Endothelial cell of umbilical vein (primary cell): ENCODE data around the gene SERPINA6. TPM values are rescaled to one million over a fixed set of nuclear protein-coding genes. Genes with fewer than 3 reads are reported as not detected.

Source experiments
- BruUV-seq: library from RNA; stranded (reverse); fragments of 400-500 nt; replicated peaks from 2 replicates; lab custom pipeline; 2021; lab: Mats Ljungman, UMichigan
- CTCF ChIA-PET: fragments of 300-600, 350-600 bp; sonication (Branson Sonifier 250); formaldehyde crosslinking; loops from one replicate; lab custom pipeline; 2021; ENCODE audit warnings: antibody characterized with exemption, inconsistent platforms; lab: Charles Lee
- POLR2A ChIA-PET: fragments of 300-600, 350-600 bp; sonication (Branson Sonifier 250); formaldehyde crosslinking; loops from one replicate; lab custom pipeline; 2021; ENCODE audit warnings: antibody characterized with exemption, inconsistent platforms; lab: Charles Lee
- DNase-seq: peaks from one replicate; pipeline ENCODE4 v3.0.0-alpha.2; 2011; ENCODE audit warnings: low read depth, low spot score
- FAIRE-seq: peaks from 2 replicates; lab custom pipeline; 2011; peaks lifted over from hg19 to GRCh38; lab: Jason Lieb, UNC
- H2AFZ ChIP-seq: 2 replicates; pipeline ENCODE4 v1.6.0; 2012; ENCODE audit warnings: low read depth, low read length, control low read depth, inconsistent platforms
- H3K27ac ChIP-seq: 2 replicates; pipeline ENCODE4 v1.5.1; 2011; ENCODE audit warnings: low read depth, mild to moderate bottlenecking, control low read depth, low read length, moderate library complexity; ENCODE audit not compliant: insufficient read depth
- H3K27me3 ChIP-seq, 2 experiments: 2 replicates each; pipeline versions ENCODE4 v1.6.0 to v1.6.1; 2011; ENCODE audit warnings: low read length in 2 of 2, mixed read lengths in 1 of 2; ENCODE audit not compliant: control insufficient read depth in 2 of 2, insufficient read depth in 2 of 2
- H3K36me3 ChIP-seq, 2 experiments: 2 replicates in 1 of 2; 3 replicates in 1 of 2; pipeline ENCODE4 v1.5.1; 2011; ENCODE audit warnings: low read length in 2 of 2, mild to moderate bottlenecking in 1 of 2, moderate library complexity in 1 of 2; ENCODE audit not compliant: control insufficient read depth in 2 of 2, insufficient read depth in 2 of 2; ENCODE audit errors: extremely low read depth in 1 of 2
- H3K4me1 ChIP-seq: 3 replicates; pipeline ENCODE4 v1.5.1; 2011; ENCODE audit warnings: mild to moderate bottlenecking, low read length; ENCODE audit not compliant: control insufficient read depth, insufficient read depth; ENCODE audit errors: extremely low read depth
- H3K4me2 ChIP-seq: 2 replicates; pipeline ENCODE4 v1.6.1; 2011; ENCODE audit warnings: low read length, control low read depth, mixed read lengths; ENCODE audit not compliant: insufficient read depth
- H3K4me3 ChIP-seq, 3 experiments: fragments of 200-600 bp in 1 of 3; sonication (generic), shearing (Covaris generic) in 1 of 3; replicated peaks in 1 of 3; 2 replicates each; pipeline ENCODE4 v1.5.1; 2011 to 2016; ENCODE audit warnings: control low read depth in 3 of 3, low read length in 3 of 3, mild to moderate bottlenecking in 2 of 3, inconsistent platforms in 1 of 3, low read depth in 1 of 3, moderate library complexity in 1 of 3; ENCODE audit not compliant: insufficient read depth in 1 of 3
- H3K79me2 ChIP-seq: 2 replicates; pipeline ENCODE4 v1.6.0; 2012; ENCODE audit warnings: low read length, inconsistent platforms; ENCODE audit not compliant: control insufficient read depth, insufficient read depth
- H3K9ac ChIP-seq: replicated peaks from 2 replicates; pipeline ENCODE3; 2011; ENCODE audit warnings: low read length, control low read depth; ENCODE audit not compliant: insufficient read depth; ENCODE audit errors: extremely low read depth
- H3K9me1 ChIP-seq: replicated peaks from 3 replicates; pipeline ENCODE4 v1.6.0; 2011; ENCODE audit warnings: mild to moderate bottlenecking, low read length; ENCODE audit not compliant: control insufficient read depth, insufficient read depth; ENCODE audit errors: extremely low read depth
- H3K9me3 ChIP-seq: replicated peaks from 2 replicates; pipeline ENCODE4 v1.5.1; 2012; ENCODE audit warnings: low read length, inconsistent platforms; ENCODE audit not compliant: control insufficient read depth, insufficient read depth
- H4K20me1 ChIP-seq: replicated peaks from 2 replicates; pipeline ENCODE3; 2011; ENCODE audit warnings: mild to moderate bottlenecking, low read length; ENCODE audit not compliant: control insufficient read depth, insufficient read depth; ENCODE audit errors: extremely low read depth
- EZH2 ChIP-seq: IDR thresholded peaks from 2 replicates; pipeline ENCODE4 v1.6.1; 2012; ENCODE audit warnings: borderline replicate concordance, low read depth, mild to moderate bottlenecking, moderate library complexity, low read length, inconsistent platforms; ENCODE audit not compliant: severe bottlenecking
- FOS ChIP-seq: IDR thresholded peaks from 2 replicates; pipeline ENCODE4 v1.6.1; 2011; ENCODE audit warnings: mild to moderate bottlenecking, low read length, moderate library complexity, borderline replicate concordance; ENCODE audit not compliant: insufficient read depth
- GATA2 ChIP-seq: IDR thresholded peaks from 2 replicates; pipeline ENCODE4 v1.7.0; 2011; ENCODE audit warnings: low read depth, mild to moderate bottlenecking, moderate library complexity, mixed read lengths, low read length; ENCODE audit not compliant: insufficient read length, insufficient read depth
- JUN ChIP-seq: IDR thresholded peaks from 2 replicates; pipeline ENCODE4 v1.6.1; 2011; ENCODE audit warnings: borderline replicate concordance, low read depth; ENCODE audit not compliant: insufficient read length, insufficient read depth
- MAX ChIP-seq: IDR thresholded peaks from 2 replicates; pipeline ENCODE4 v1.6.1; 2011; ENCODE audit not compliant: insufficient read depth, insufficient read length
- MYC ChIP-seq: IDR thresholded peaks from one replicate; pipeline ENCODE4 v1.6.1; 2011; ENCODE audit warnings: mild to moderate bottlenecking, low read depth, low read length
- POLR2A ChIP-seq: IDR thresholded peaks from 2 replicates; pipeline ENCODE4 v1.6.1; 2012; ENCODE audit warnings: low read depth, mild to moderate bottlenecking, control low read depth, low read length
- POLR2AphosphoS5 ChIP-seq: IDR thresholded peaks from 2 replicates; pipeline ENCODE4 v1.6.1; 2012; ENCODE audit warnings: low read depth, mild to moderate bottlenecking, control low read depth, low read length, moderate library complexity; ENCODE audit not compliant: insufficient read depth
- dilution Hi-C: fragments of 300-500 bp; cut with MboI; formaldehyde crosslinking; loops from one replicate; pipeline ENCODE4 v1.15.0; 2019; ENCODE audit warnings: low sequenced_read_pairs; ENCODE audit not compliant: extremely low pct_ligation_motif_present
- intact Hi-C: fragments of 100-400 bp; cut with micrococcal nuclease; formaldehyde crosslinking; loops from one replicate; pipeline ENCODE4 v1.10.0; 2022
- polyA plus RNA-seq, 4 experiments: library from polyadenylated mRNA; depleted of rRNA in 3 of 4; stranded (reverse) in 3 of 4; unstranded in 1 of 4; fragments of >200 nt; gene quantifications; 2 replicates each; pipeline versions ENCODE4 v1.2.1 to v1.2.3, GENCODE V29; 2011 to 2012; ENCODE audit warnings: missing spikeins in 1 of 4
- total RNA-seq: library from RNA; stranded (reverse); gene quantifications from 2 replicates; pipeline ENCODE4 v1.2.3, GENCODE V29; 2021
- TF ChIP-seq, protein P1 (sequence below), 2 donors: IDR thresholded peaks; 1 replicate in 1 of 2; 2 replicates in 1 of 2; pipeline ENCODE4 v1.5.1; 2011; ENCODE audit warnings: low read length in 2 of 2, mild to moderate bottlenecking in 2 of 2, moderate library complexity in 2 of 2, control low read depth in 1 of 2, inconsistent platforms in 1 of 2, low read depth in 1 of 2; ENCODE audit not compliant: insufficient read depth in 1 of 2; ENCODE audit errors: extremely low read depth in 1 of 2

The SERPINA6 gene
- total and polyA plus RNA-seq, 2 donors (not counting 3 experiments of a cell fraction or from before 2014, with no cell fraction given): not detected

DNA sequence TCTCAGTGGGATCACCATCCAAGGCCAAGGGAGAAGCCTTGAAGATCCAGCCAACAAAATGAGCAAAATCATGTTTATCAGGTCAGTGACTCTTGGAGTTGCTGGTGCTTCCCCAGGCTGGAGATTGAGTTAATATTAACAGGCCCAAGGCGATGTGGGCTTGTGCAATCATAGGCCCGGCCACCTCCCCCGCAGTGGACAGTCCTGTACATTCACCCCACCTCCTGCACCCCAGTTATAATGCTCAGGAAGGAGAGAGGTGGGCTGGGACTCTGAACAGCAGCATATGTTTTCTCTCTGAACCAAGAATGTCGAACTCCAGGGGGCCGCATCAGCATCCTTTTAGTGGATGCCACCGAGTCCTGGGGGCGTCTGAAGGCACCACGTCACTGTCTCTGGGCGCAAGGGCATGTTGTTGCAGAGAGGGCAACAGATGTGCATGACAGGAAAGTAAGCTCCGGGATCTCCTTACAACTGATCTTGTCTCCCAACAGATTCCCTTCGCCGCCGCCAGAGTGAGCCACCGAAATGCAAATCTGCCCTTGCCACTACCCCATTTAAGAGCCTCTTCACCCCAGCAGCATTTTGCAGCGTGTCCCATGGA, 32.2 kb upstream of the SERPINA6 start:
- Histone ChIP-seq H2AFZ (no peak overlapping the region), H3K9ac (no peak overlapping the region), H3K9me1 (no peaks in the 10 kb centered on the region), H3K4me1 (no peaks in the 10 kb centered on the region), H3K27me3 (no peaks in the 10 kb centered on the region), H3K4me3 (no peak overlapping the region), H3K27ac (no peak overlapping the region), H3K9me3 (no peaks in the 10 kb centered on the region), H3K36me3 (no peaks in the 10 kb centered on the region), H3K4me2 (no peak overlapping the region), H3K79me2 (no peaks in the 10 kb centered on the region), H4K20me1 (no peaks in the 10 kb centered on the region)
- CTCF ChIA-PET: no interaction called here
- POLR2A ChIA-PET: no interaction called here
- no peak for TF ChIP-seq GATA2
- no peak for TF ChIP-seq POLR2A
- TF ChIP-seq EZH2: no peak
- no peak for TF ChIP-seq MYC
- TF ChIP-seq JUN: no peak
- TF ChIP-seq, protein P1, sequence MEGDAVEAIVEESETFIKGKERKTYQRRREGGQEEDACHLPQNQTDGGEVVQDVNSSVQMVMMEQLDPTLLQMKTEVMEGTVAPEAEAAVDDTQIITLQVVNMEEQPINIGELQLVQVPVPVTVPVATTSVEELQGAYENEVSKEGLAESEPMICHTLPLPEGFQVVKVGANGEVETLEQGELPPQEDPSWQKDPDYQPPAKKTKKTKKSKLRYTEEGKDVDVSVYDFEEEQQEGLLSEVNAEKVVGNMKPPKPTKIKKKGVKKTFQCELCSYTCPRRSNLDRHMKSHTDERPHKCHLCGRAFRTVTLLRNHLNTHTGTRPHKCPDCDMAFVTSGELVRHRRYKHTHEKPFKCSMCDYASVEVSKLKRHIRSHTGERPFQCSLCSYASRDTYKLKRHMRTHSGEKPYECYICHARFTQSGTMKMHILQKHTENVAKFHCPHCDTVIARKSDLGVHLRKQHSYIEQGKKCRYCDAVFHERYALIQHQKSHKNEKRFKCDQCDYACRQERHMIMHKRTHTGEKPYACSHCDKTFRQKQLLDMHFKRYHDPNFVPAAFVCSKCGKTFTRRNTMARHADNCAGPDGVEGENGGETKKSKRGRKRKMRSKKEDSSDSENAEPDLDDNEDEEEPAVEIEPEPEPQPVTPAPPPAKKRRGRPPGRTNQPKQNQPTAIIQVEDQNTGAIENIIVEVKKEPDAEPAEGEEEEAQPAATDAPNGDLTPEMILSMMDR (IDR thresholded peaks at IDR 0.05; ENCODE audit: extremely low read depth in 1 of 2, insufficient read depth in 1 of 2, low read depth in 1 of 2, low read length in 2 of 2): no peak
- no peak for TF ChIP-seq FOS
- TF ChIP-seq MAX: no peak
- no peak for TF ChIP-seq POLR2AphosphoS5
- dilution Hi-C loops (no loop called here), intact Hi-C loops (no loop called here)
- BruUV-seq: no TSS peak
- FAIRE-seq (no peak), DNase-seq (no peak)
